Caki2 (cell line): ENCODE data around the gene ATXN3L. TPM values are rescaled to one million over a fixed set of nuclear protein-coding genes. Genes with fewer than 3 reads are reported as not detected.

Experiments used
- DNase-seq: peaks from one replicate; pipeline ENCODE4 v3.0.0-alpha.2; 2015; ENCODE audit warnings: low read depth
- in situ Hi-C: cut with HindIII; loops from 2 replicates; pipeline ENCODE4 v1.10.0; 2016; ENCODE audit warnings: low sequenced_read_pairs, low pct_unique_long_range_greater_than_20kb, mixed read lengths
- total RNA-seq: library from RNA; depleted of rRNA; stranded (reverse); fragments of >200 nt; shearing (Covaris generic); gene quantifications from 2 replicates; pipeline ENCODE4 v1.2.3, GENCODE V29; 2014; ENCODE audit warnings: low replicate concordance; rRNA removed

Gene ATXN3L
- total RNA-seq, 1 experiment from 2014 or later = not detected

GRCh38 chrX:13279279-13280018 is 40.4 kb downstream of the ATXN3L start:
- in situ Hi-C loops = no loop called here
- no peak for DNase-seq

GRCh38 chrX:13277539-13277938 is 42.3 kb downstream of the ATXN3L start:
- in situ Hi-C loops = no loop called here

GRCh38 chrX:13276991-13277390 is 42.9 kb downstream of the ATXN3L start:
- no peak for DNase-seq
- in situ Hi-C loops = no loop called here

More at GRCh38 chrX:13277539-13277938, 42.3 kb downstream of the ATXN3L start:
- no peak for DNase-seq

GRCh38 chrX:13275031-13275430 is 44.8 kb downstream of the ATXN3L start:
- in situ Hi-C loops = no loop called here
- DNase-seq = no peak

- in situ Hi-C loops = no loop called here
- no peak for DNase-seq
These were observed 47.4 kb downstream of the ATXN3L start for GRCh38 chrX:13272426-13272825.

GRCh38 chrX:13271511-13271910 is 48.3 kb downstream of the ATXN3L start:
- DNase-seq = no peak
- in situ Hi-C loops = no loop called here

- DNase-seq = no peak
- in situ Hi-C loops = no loop called here
These were observed 49.5 kb downstream of the ATXN3L start for GRCh38 chrX:13270360-13270759.

GRCh38 chrX:13268874-13269273 is 51.0 kb downstream of the ATXN3L start:
- in situ Hi-C loops = no loop called here
- DNase-seq = no peak

Other genes with a start within 250 kb of the ATXN3L start
- gene EGFL6, start 249.5 kb upstream of the ATXN3L start, total RNA-seq = not detected in 2 replicates